ENCODE data around the gene ST7.

DNA sequence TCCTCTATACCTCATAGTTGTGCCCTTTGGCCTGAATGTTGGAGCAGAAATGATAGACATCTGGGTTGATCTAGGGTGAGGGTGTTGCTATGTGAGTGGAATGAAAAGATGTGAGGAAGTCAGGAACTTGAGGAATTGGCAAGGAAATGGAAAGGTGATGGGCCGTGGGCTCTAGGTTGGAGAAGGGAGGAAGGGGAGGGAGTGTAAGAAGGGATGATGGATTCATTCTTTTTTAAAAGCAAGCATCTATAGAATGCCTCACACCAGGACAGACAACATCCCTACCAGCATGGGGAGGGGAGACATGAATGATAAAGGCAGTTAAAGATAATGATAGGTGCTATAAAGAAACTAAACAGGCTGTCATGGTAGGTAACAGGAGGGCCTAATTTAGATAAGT, 201.4 kb downstream of the ST7 start:
- TF ChIP-seq, protein P1, sequence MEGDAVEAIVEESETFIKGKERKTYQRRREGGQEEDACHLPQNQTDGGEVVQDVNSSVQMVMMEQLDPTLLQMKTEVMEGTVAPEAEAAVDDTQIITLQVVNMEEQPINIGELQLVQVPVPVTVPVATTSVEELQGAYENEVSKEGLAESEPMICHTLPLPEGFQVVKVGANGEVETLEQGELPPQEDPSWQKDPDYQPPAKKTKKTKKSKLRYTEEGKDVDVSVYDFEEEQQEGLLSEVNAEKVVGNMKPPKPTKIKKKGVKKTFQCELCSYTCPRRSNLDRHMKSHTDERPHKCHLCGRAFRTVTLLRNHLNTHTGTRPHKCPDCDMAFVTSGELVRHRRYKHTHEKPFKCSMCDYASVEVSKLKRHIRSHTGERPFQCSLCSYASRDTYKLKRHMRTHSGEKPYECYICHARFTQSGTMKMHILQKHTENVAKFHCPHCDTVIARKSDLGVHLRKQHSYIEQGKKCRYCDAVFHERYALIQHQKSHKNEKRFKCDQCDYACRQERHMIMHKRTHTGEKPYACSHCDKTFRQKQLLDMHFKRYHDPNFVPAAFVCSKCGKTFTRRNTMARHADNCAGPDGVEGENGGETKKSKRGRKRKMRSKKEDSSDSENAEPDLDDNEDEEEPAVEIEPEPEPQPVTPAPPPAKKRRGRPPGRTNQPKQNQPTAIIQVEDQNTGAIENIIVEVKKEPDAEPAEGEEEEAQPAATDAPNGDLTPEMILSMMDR (conservative IDR thresholded peaks at IDR 0.05; ENCODE audit: low read length) = no peak
- no peak for TF ChIP-seq EZH2phosphoT487 (IDR thresholded peaks at IDR 0.05; ENCODE audit: borderline replicate concordance, low read depth, low read length)

Measured in OCI-LY7 (cell line).